HG03196 (cell line): ENCODE measurements around the gene ZFR2.

Experiments
- ATAC-seq: cut with Tn5 transposase; IDR thresholded peaks from one replicate; pipeline ENCODE4 v1.9.1; 2021; ENCODE audit not compliant: unreplicated experiment

Gene ZFR2

DNA sequence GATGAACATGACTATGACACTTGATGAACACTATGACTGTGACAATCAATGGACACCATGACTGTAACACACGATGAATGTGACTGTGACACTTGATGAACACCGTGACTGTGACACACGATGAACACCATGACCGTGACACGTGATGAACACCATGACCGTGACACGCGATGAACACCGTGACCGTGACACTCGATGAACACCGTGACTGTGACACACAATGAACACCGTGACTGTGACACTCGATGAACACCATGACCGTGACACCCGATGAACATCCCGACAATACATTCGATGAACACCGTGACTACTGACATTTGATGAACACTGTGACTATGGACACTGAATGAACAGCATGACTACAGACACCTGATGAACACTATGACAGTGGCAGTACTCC lies 30.9 kb downstream of the ZFR2 start:
- no peak for ATAC-seq

DNA sequence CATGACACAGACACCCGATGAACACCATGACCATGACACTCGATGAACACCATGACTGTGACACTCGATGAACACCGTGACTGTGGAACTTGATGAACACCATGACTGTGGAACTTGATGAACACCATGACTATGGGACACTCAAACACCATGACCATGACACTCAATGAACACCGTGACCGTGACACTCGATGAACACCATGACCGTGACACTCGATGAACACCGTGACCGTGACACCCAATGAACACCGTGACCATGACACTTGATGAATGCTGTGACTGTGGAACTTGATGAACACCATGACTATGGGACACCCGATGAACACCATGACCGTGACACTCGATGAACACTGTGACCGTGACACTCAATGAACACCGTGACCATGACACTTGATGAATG lies 31.5 kb downstream of the ZFR2 start:
- no peak for ATAC-seq

DNA sequence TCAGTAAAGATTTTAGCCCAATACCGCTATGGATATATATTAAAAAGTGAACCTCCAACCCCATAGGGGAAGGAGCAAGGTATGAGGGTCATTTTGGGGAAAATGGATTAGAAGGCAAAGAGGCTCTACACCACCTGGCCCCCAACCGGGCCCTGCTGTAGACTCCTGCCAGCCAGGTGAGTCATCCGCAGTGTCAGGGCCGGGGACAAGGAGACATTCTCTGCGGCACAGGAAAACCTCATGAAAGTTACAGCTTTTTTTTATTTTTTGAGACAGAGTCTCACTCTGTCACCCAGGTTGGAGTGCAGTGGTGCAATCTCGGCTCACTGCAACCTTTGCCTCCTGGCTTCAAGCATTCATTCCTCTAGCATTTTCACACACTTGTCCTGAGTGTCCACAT lies 32.0 kb downstream of the ZFR2 start:
- no peak for ATAC-seq

GRCh38 chr19:3835055-3835435 lies 33.8 kb downstream of the ZFR2 start:
- no peak for ATAC-seq

DNA sequence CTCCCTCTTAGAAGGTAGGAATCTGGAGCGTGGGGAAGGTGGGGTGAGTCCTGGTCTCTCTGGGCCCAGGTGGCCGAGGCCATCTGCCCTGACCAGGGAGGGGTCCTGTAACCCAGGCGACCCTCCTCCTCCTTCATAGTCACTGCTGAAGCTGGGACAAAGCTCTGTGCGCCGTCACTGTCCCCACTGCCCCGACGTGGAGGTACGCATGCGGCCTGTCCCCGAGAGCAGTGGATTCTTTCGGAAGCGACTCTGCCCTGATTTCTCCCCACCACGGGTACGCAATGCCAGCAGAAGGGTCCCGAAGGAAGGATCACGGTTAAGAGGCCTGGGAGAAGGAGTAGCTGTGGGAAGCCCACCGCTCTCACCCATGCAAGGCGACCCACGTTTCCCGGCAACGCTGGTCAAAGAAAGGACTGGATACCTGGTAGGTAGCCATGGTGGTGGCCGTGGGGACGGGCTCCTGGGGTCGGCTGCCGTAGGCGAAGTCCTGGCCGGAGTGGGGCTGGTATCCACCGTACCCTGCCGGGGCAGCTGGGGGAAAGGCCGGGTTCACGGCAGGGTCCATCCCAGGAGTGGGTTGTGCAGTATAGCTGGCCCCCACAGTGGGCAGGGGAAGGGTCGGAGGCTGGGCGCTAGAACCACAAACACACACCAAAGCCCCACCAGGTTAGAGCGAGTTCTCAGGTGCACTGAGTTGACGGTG lies 34.3 kb downstream of the ZFR2 start:
- no peak for ATAC-seq

GRCh38 chr19:3833578-3834348 lies 35.1 kb downstream of the ZFR2 start:
- no peak for ATAC-seq

DNA sequence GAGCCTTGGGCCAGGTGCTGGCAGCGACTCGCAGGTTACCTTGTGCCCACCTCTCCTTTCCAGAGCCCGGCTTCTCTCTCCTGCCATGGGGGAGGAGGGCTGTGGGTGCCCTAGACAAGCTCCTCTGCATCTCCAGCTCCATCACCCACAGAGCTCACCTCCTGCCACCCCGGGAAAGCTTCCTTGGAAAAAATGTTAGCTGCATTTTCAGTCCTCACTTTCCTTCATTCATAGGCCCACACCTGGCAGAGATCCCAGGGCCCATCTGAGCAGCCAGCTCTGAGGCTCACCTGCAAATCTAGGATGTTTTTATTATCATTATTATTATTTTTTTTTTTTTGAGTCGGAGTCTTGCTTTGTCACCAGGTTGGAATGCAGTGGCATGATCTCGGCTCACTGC lies 36.8 kb downstream of the ZFR2 start:
- no peak for ATAC-seq

DNA sequence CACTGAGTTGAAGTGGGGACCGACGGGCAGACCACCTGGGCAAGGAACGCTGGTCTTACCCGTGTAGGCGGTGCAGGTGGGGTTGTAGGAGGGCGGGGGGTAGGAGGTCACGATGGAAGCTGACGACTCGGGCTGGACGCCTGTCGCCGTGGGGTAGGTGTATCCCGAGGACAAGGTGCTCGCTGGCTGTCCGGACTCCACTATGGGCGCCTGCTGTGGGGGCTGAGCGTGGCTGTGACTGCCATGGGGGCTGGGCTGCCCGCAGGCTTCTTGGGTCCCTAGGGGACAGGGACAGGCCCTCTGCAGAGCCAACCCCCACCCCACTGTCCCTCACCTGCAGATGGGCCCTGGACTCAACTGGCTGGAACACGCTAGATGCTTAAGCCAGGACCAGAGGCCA lies 37.2 kb downstream of the ZFR2 start:
- no peak for ATAC-seq

DNA sequence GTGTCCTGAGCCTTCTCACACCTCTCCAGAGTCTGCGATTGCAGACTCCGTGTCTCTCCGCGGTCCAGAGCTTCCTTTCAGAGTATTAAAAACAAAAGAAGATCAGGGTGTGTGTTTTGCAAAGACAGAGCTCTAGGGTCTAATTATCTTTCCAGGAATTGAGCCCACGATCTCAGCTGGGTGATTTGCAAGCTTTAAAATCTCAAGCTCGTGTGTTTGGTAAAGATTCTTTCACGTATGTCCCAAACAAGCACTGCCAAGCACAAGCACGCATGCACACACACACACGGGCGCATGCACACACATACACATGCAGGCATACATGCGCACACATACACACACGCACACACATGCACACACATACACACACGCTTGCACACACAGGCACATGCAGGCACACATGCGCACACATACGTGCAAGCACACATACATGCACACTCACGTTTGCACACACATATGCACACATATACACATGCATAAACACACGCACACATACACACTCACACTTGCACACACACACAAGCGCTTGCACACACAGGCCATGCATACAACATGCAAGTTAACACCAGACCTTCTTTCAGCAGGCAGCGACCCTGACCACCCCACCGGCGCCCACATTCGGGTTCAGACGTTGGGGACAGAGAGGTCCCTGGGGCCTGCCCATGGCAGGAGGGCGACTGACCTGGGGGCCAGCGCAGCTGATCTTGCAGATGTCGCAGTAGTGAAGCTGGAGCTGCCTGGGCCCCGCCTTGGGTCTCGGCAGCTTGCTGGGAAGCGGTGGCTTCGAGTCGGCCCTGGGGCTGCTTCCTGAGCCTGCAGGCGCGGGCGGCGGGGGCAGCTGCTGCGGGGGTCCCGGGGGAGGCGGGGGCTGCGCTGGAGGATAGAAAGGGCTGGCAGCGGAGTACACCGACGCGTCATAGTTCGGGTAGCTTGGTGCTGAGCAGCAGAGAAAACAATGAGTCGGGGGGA lies 37.9 kb downstream of the ZFR2 start:
- no peak for ATAC-seq

DNA sequence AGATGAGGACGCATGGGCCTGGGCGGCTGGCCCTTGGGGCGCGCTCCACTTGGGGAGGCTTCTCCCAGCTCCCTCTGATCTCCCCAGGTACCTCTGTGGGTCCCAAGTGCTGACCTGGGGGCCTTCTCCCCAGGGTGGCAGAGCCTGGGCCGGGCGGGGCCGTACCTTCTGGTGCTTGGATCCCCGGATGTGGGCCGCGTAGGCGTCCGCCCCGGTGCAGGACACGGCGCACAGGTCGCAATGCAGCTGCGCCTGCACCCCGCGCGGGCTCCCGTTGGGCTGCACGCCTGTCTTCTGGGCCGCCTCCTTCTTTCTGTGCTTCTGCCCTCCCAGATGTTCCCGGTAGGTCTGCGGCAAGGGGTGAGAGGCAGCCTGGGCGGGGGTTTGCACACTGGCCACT lies 41.5 kb downstream of the ZFR2 start:
- ATAC-seq = no peak

GRCh38 chr19:3826163-3826562 lies 42.7 kb downstream of the ZFR2 start:
- no peak for ATAC-seq

DNA sequence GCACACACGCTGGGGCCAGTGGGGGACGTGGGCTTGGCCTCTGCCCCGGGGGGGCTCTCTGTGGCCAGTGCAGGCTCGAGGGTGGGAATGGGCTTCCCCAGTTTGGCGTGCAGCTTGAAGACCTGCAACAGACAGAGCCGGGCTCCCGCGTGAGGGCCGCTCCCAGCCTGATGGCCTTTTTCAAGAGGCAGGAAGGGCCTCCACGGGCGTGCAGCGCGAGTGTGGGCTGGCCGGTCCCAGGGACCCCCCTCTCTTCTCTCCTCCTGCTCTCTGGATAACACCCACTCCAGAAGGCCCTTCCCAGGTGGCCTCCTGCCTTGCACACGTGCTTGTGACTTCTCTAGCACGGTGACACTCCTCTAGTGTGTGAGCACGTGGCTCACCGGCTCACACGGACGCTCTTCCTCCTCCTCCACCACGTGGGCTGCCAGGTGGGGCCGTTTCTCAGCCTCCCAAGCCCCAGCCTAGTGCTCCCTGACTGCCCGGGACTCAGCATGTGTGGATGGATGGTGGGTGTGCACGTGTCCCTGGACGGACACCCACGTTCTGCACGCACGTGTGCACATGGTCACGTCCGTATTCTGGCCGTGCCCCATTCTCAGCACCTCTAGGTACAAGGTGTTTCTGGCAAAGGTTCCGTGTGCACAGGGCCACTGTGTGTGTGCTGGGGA lies 43.4 kb downstream of the ZFR2 start:
- ATAC-seq = no peak

DNA sequence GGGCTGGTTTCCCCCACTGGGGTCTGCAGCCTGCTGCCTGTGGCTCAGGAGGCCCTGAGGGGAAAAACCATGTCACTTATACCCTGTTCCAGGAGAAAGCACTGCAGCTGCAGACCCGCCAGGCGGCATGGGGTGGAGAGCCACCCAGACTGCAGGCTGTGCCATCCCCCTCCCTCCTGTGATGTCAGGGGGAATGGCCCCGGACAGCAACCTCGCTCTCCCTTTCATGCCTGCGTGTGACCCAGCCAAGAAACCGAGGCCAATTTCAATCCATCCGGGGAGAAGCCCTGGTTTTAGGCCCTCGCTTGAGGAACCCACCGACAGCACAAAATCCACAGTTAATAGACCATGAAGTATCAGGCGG lies 45.5 kb downstream of the ZFR2 start:
- no peak for ATAC-seq

DNA sequence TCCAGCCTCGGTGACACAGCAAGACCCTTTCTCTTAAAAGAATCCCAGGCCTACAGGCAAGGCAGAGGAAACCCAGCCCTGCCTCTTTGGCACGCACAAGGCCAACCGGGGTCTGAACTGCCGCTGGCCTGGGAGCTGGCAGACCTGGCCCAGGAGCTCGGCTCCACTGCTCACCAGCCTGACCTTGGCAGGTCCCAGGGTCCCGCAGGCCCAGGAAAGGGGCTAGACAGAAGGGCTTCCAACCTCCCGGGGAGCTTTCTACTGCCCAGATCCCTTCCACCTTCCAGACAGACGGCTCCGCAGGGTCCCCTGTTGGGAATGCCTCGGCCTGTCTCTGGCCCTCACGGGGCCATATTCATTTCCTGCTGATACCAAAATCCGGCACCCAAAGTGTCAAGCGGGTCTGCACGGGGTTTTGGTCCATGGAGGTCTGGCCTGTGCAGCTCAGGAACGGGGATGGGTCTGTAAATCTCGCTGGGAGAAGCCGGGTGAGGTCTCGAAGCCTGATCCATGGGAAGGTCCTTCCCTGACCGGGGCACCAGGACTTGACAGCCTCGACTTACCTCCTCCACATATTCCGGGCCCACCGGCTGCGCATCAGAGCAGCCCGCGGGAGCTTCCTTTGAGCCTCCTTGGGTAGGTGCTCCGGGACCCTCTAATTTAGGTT lies 46.0 kb downstream of the ZFR2 start:
- no peak for ATAC-seq

- ATAC-seq = no peak
These were observed 46.9 kb downstream of the ZFR2 start for GRCh38 chr19:3821857-3822364.

- ATAC-seq = no peak
These were observed 47.7 kb downstream of the ZFR2 start for GRCh38 chr19:3821156-3821555.

DNA sequence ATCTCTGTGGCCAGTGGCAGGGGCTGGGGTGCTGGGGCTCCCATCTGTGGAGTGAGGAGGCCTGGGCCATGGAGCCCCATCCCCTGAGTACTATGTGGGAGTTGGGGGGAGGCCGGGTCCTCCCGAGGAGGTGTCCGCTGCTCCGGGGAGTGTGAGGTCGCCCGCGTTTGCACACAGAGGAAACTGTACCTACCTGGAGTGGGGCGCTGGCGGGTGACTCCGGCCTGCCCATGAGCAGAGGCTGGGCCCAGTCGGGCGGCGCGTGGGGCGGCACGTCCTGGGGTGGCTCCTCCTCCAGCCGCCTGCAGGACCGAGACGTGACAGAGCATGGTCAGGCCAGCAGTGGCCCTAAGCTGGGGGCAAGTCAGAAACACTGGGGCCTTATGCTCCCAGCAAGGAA lies 48.8 kb downstream of the ZFR2 start:
- no peak for ATAC-seq

- ATAC-seq = no peak
These were observed 49.9 kb downstream of the ZFR2 start for GRCh38 chr19:3818918-3819317.

DNA sequence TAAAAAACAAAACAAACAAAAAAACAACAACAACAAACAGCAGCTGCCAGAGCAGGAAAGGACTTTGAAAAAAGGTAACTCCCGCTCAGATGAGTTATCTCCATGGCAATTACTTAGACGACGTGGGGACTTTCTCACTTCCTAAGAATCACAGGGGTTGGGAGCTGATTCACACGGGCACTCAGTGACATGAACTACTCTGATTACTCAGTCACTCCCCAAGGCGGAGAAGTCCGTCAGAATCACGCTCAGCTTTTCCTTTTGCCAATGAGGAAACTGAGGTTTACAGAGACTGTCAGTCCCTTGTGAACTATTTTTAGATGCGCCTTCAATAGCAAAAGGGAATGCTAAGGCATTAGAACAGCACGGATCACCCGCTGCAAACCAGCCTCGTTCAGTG lies 50.4 kb downstream of the ZFR2 start:
- ATAC-seq = no peak

DNA sequence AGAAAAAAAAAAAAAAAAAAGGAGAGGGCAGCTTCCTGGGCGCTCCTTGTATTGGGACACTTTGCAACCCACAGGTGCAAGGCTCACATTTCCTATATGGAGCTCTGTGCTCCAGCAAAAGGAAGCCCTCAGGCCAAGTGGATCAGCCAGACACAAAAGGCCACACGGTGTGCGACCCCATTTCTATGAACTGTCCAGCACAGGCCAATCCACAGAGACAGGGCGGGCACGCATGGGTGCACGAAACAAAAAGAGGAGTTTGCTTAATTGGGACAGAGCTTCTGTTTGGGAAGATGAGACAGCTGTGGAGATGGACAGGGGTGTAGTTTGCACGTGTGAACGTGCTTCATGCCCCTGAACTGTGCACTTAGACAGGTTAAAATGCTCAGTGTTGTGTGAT lies 51.1 kb downstream of the ZFR2 start:
- ATAC-seq = no peak
